Jurkat, Clone E6-1 (cell line): ENCODE data around the gene DHH. TPM values are rescaled to one million over a fixed set of nuclear protein-coding genes. Genes with fewer than 3 reads are reported as not detected.
"Not testable (repeated sequence)": the region's sequence is repeated elsewhere in the genome, so short reads cannot be mapped to it uniquely, and the experiment has no call there.

Experiments used
- DNase-seq: peaks from one replicate; pipeline ENCODE4 v3.0.0-alpha.2; 2011; ENCODE audit warnings: low read depth, low spot score
- H3K4me3 ChIP-seq: 2 replicates; pipeline ENCODE4 v1.5.1; 2011; ENCODE audit warnings: mild to moderate bottlenecking, low read length, control low read depth, moderate library complexity
- polyA plus RNA-seq: library from polyadenylated mRNA; unstranded; fragments of >200 nt; gene quantifications from one replicate; pipeline ENCODE4 v1.2.1, GENCODE V29; 2012; ENCODE audit warnings: missing spikeins; ENCODE audit not compliant: insufficient read length, insufficient read depth

DHH gene
- polyA plus RNA-seq = not detected

DNA sequence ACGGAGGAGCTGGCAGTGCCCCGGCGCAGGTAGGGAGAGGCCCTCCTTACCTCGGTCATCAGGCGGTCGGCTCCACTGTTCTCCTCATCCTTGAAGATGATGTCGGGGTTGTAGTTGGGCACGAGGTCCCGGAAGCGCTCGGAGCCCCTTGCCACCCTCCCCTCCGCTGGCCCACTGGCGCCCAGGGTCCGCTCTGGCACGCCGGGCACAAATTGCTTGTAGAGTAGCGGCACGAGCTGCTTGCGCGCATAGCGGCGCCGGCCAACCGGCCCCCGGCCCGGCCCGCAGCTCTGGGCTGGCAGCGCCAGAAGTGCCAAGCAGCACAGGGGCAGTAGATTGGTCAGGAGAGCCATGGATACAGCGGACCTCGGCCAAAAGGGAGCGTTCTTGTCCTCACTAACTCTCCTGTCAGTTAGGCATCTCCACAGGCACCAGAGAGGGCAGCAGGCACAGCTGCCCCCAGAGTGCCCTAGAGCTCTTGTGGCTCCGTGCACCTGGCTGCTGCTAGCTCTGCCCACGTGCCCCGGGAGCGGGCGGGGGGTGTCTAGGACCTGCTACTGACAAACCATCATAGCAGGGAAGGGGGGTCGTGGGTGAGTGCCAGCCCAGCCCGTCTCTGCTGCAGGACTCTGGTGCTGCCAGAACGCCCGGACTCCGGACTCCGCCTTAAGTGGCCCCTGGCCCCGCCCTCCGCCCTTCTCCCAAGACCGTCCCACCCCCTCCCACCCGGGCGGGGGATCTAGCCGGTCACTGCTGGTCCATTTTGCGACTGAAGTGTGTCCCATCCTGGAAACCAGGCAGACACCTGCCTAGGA is at the start of gene DHH:
Gene DHH (minus strand): TSS at position 642 of the 815 bp plus-strand sequence. CDS start 289 bp downstream, at position 353.
- DNase-seq = no peak
- H3K4me3 ChIP-seq = no peak within 1 kb of the TSS

DNA sequence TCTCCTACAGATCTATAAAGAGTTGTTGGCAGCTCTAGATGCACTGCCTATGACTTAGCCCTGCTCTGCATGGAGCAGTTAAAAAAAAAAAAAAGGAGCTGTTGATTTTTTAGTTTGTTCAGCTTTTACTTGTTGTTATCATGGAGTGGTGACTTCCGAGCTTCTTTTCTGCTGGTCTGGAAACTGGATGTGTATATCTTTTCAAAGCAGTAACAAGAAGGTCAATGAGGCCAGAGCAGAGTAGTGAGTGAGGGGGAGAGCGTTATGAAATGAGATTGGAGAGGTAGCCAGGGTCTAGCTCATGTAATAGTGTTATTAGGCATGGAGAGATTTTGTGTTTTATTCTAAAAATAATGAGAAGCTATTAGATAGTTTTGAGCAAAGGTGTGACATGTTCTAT is 49.8 kb upstream of the DHH start:
- DNase-seq = no peak
- no peak overlapping the region for H3K4me3 ChIP-seq

DNA sequence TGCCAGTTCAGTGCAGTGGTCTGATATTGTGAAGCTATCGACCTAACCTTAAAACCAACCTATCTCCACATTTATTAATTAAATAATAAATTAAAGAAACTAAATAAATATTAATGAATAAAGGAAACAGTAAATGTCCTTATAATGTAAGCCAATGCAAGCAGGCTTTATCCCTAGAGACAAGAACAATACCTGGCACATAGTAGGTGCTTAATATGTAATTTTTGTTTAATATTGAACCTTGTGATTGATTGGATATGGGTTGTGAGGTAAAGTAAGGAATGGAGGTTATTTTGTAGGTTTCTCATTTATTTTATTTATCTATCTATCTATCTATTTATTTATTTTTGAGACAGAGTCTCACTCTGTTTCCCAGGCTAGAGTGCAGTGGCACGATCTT is 44.4 kb upstream of the DHH start:
- H3K4me3 ChIP-seq = no peak overlapping the region
- DNase-seq = no peak

DNA sequence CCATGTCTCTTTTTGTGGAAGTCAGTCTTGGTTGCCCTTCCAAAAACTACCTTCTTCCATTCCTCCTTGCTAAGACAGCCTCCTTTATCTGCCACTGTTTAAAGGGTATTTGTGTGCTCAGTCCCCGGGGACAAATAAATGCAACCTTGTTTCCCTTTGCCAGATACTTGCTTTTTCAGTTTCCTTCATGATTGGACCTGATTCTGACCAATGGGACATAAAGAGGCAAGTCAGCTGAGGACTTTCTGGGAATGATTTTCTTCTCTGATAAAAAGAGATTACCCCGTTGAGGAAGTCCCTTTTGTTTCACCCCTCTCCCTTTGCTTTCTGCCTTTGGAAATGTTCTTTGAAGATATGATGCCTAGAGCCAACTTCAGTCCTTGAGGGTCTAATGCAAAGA is 44.0 kb upstream of the DHH start:
- no peak overlapping the region for H3K4me3 ChIP-seq
- DNase-seq = no peak

DNA sequence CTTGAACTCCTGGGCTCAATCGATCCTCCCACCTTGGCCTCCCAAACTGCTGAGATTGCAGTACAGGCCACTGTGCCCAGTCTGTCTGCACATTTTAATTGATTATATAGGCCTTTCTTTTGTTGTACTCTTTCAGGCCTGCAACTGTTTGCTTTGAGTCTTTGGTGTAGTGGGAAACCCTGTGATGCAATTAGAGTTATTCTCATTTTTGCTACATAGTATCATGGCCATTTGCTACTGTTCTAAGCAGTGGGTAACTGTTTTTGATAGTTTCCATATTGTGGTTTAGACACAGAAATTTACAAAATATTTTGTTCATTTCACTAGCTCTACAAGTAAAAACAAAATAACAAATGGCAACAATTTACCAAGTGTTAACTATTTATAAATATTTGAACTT is 42.9 kb upstream of the DHH start:
- H3K4me3 ChIP-seq = no peak overlapping the region

DNA sequence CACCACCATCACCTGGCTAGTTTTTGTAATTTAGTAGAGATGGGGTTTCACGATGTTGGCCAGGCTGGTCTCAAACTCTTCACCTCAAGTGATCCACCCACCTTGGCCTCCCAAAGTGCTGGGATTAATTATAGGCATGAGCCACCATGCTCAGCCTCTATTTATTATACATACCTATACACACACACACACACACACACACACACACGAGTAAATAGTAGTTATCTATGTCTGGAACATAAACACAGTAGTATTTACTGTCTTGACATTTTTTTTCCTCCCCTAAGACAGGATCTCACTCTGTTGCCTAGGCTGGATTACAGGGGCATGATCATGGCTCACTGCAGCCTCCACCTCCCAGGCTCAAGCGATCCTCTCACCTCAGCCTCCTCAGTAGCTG is 42.4 kb upstream of the DHH start:
- H3K4me3 ChIP-seq, DNase-seq: not testable (repeated sequence)

More for the DNA sequence above, 42.9 kb upstream of the DHH start:
- no peak for DNase-seq

DNA sequence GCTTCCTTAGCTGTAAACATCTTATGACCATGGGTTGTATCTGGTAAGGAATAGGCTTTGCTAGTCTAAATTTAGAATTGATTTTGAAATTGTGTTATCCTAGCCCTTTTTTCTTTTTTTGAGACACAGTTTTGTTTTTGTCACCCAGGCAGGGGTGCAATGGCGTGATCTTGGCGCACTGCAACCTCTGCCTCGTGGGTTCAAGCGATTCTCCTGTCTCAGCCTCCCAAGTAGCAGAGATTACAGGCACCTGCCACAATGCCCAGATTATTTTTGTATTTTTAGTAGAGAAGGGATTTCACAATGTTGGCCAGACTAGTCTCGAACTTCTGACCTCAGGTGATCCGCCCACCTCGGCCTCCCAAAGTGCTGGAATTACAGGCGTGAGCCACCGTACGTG is 39.0 kb upstream of the DHH start:
- DNase-seq = no peak
- H3K4me3 ChIP-seq = no peak overlapping the region

DNA sequence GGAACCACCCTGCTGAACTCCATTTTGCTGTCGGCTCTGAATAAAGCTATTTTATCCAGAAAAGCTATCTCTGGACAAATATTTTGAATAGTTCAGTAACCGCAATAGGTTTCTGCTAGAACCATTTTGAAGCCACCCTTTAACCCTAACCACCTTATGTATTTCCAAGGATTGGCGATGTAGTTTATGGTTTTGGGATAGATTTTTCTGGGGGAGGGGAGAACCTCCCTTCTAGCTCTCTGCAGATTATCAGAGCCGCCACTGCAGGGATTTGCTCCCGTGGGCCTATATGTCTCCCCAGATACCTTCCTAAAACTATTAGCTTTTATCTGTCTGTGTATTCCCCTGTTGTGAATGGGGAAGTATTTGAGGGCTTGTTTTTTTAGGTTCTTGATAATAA is 38.4 kb upstream of the DHH start:
- DNase-seq = no peak
- no peak overlapping the region for H3K4me3 ChIP-seq

DNA sequence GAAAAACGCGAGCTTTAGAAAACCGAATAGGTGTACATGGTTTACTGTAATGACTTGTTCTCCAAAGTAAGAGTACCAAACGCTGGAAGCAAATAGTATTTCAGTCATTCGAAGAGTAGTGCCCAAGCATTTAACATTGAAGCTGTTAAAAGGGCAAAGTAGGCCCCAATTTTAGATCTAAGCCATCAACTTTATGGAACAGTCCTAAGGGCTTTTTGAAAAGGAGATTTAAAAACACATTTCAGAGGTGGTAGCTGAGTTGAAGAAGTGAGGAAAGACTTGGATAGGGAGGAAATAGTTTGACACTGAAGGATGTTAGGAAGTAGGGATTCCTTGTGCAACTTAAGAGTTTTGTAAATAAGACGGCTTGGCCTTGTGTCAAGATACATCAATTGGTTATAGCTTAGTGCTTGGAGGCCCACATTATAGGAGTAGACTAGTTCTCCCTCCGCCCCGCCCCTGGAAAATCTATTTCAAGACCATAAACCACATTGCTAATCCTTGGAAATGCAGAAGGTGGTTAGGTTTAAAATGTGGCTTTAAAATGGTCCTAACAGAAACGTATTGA is 37.4 kb upstream of the DHH start:
- peak overlapping the region; percentile 68 for H3K4me3 ChIP-seq
- DNase-seq = peak; percentile 25

DNA sequence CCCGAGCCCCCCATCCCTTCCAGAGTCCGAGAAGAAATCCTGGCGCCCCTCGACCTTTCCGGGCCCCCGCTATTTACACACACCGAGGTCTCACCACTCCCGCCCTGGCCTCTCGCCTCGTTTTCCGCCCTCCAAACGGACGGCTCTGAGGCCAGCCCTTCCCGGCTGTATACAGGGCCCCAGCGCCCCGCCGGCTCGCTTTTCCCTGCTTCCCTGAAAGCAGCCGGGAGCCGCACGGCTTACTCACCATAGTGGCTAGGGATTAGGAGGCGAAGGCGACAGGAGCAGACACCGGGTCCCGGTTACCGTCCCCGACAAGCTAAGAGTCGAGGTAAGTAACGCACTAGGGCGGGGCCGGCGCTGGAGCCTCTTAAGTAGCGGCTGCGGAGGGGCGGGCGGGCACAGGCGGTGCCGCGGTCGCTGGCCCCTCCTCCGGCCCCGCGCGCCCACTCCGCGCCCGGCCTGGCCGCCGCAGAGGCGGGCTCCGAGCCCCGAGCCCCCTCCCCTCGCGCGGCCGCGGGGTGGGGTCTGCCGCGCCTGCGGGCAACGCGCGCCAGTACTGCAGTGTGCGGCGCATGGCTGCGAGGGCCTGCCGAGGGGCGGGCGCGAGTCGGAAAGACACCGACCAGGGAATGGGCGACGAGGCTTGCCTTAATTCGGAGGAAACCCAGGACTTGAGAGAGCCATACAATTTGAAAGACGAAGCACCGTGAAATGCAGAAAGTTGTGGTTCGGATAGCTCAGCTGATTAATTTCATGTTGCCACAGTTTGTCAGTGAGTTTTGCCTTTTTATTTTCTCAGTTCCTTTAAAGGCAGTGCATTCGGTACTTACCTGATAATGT is 36.7 kb upstream of the DHH start, which contains the start of gene TUBA1B:
Gene TUBA1B (minus strand): TSS at position 345 of the 843 bp plus-strand sequence. CDS start 95 bp downstream, at position 250.
- DNase-seq = peak; percentile 81
- peak within 1 kb of the TSS; percentile 78 for H3K4me3 ChIP-seq

DNA sequence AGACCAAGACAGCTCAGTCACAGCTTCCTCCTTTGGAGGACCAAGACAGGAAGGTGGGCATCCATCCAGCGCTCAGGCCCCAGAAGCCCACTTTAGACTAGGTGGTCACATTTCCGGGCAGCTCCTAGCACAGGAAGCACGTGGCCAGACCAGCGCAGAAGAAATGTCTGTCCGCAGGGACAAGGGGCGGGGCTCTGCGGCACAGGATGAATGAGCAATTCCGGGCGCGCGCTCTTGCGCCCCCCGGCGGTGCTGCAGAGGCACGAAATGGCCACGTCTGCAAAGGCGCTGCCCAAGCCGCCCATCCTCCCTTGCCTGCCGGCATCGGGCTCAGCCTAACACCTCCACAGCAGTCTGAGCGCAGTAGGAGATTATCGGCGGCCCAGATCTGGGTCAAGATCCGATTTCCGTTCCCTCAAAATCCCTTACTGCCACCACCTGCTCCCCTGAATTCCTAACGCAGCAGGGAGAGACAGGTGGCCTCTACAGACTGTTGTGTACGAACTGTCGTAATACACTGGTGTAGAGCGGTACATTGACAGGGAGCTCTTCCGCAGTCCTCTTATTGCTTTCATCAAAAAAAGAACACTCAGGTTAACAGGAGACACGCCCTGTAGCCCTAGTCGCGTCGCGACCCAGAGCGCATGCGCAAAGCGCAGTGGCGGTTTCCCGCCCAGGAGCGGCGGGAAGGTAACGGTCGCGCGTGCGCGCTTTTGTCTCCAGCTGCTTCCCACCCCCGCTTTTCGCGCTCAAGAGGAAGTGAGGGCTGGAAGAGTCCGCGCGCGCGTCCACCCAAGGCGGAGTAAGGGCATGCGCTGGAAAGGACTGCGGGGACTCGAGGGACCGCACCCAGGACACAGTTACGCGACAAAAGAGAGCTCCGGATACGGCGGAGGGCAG is 35.8 kb upstream of the DHH start:
- peak overlapping the region; percentile 78 for H3K4me3 ChIP-seq
- peak; percentile 90 for DNase-seq

DNA sequence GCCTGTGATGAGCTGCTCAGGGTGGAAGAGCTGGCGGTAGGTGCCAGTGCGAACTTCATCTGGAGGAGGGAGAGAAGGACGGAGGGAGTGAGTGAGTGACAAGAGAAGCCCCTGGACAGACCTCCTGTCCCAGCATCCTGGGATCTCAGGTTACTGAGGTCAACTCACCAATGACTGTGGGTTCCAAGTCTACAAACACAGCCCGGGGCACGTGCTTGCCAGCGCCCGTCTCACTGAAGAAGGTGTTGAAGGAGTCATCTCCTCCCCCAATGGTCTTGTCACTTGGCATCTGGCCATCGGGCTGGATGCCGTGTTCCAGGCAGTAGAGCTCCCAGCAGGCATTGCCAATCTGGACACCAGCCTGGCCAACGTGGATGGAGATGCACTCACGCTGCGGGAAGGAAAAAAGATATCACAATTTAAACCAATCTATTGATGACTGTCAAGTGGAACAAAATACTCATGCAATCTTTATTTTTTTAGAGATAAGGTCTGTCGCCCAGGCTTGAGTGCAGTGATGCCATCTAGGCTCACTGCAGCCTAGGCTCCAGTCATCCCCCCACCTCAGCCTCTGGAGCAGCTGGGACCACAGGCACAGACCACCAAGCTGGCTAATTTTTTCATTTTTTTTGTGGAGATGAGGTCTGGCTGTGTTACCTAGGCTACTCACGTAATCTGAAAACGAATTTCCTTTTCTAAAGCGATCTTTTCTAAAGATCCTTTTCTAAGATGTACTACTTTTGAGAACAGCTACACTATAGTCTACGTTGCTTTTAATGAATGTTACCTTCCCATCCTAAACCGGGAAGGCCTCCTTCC is 34.9 kb upstream of the DHH start:
- peak overlapping the region; percentile 78 for H3K4me3 ChIP-seq
- DNase-seq = no peak

DNA sequence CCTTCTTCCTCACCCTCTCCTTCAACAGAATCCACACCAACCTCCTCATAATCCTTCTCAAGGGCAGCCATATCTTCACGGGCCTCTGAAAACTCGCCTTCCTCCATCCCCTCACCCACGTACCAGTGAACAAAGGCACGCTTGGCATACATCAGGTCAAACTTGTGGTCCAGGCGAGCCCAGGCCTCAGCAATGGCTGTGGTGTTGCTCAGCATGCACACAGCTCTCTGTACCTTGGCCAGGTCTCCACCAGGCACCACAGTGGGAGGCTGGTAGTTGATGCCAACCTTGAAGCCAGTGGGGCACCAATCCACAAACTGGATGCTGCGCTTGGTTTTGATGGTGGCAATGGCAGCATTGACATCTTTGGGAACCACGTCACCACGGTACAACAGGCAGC is 33.4 kb upstream of the DHH start:
- H3K4me3 ChIP-seq, DNase-seq: not testable (repeated sequence)

DNA sequence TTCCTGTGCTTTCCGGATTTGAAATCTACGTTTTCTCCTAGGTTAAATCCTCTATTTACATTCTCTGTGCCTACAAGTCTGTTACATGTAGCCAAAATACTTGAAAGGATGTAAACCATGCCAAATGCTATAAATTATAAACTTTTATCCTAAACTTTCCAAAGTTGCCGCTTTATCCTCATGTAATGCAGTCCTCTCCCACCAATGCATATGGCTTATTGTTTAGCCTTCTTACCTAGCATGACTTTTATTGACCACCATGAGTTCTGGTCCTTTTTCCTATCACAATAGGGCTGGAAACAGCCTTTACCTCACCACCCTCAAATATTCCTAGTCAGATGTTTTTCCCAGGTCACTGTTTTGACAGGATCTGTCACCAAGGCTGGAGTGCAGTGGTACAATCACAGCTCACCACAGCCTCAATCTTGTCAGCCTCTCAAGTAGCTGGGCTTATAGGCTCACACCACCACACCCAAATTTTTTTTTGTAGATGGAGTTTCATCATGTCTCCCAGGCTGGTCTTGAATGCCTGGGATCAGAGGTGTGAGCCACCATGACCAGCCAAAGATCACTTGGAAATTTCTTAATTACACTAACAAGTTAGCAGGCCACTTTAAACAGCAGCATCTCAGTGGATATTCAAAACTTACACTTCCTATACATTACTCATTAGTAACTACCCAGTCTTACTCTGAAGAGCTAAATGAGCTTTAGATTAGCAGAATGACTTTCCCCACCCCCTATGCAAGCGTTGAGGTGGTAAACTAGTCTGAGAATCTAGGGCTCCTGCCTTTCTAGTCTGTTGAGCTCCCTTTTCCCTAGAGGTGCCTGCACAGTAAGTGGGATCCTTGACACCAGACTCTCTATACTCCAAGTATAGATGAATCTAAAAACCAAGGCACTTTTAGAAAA is 32.5 kb upstream of the DHH start:
- no peak overlapping the region for H3K4me3 ChIP-seq

DNA sequence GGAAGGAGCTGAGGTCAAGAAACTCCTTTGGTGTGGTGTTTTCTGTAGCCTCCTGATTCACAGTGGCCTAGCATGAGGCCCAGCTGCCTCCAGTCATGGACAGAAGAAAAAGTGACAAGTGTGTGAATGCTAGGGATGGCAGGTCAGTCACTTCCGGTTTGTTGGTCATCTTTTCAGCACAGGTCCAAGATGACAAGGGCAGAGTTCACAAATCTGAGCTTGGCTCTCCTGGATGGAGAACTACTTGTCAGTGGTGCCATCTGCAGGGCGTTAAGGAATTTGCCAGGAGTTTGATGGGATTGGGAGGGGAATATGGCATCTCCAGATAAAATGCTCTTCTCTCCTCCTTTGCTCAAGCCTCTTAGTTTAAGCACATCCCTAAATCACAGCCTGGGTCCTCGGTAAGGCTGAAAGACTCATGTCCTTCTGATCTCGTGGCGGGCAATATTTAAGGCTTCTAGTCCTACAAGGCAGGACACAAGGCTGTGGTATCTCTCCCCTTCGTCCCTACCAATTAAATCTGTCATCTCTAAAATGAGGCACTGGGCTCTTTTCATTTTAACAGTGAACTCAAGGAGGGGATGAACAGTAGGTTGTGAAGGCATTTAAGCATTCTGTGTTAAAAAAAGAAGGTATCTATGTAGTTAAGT is 26.6 kb upstream of the DHH start:
- no peak for DNase-seq
- no peak overlapping the region for H3K4me3 ChIP-seq

More for the DNA sequence above, 32.5 kb upstream of the DHH start:
- peak; percentile 27 for DNase-seq

DNA sequence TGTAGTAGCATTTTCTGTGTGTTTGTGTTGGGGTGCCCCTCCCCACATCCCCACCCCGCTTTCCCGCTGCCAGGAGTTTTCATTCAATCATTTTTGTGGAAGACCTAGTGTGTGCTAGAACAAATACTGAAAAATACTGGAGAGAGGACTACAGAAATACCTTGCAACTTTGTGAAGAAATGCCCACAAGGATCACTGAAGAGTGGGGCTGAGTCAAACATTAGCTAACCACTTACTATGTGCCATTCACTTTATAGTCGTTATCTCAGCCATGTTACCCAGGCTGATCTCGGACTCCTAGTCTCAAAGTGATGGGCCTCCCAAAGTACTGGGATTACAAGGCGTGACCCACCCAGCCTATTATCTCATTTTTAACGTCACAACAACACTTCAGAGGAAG is 16.6 kb upstream of the DHH start:
- DNase-seq = no peak
- peak overlapping the region; percentile 88 for H3K4me3 ChIP-seq
